Chondrocyte (in vitro differentiated cells): ENCODE measurements around the gene NODAL. TPM values are rescaled to one million over a fixed set of nuclear protein-coding genes. Genes with fewer than 3 reads are reported as not detected.

Source experiments
- DNase-seq: peaks from one replicate; pipeline ENCODE4 v3.0.0; 2021; ENCODE audit warnings: mixed read lengths, low spot score
- H3K27ac Mint-ChIP-seq: one replicate; pipeline ENCODE4 v1.8.0; 2021; ENCODE audit warnings: mild to moderate bottlenecking, moderate library complexity, mixed read lengths; ENCODE audit not compliant: unreplicated experiment
- H3K27me3 Mint-ChIP-seq: 2 replicates; pipeline ENCODE4 v1.8.0; 2021; ENCODE audit warnings: low read depth, mixed read lengths
- H3K36me3 Mint-ChIP-seq: 2 replicates; pipeline ENCODE4 v1.8.0; 2021; ENCODE audit warnings: low read depth, mixed read lengths
- H3K4me1 Mint-ChIP-seq: 2 replicates; pipeline ENCODE4 v1.8.0; 2021; ENCODE audit warnings: low read depth, mild to moderate bottlenecking, mixed read lengths
- H3K4me3 Mint-ChIP-seq: one replicate; pipeline ENCODE4 v1.8.0; 2021; ENCODE audit warnings: mild to moderate bottlenecking, moderate library complexity, mixed read lengths; ENCODE audit not compliant: unreplicated experiment
- H3K9me3 Mint-ChIP-seq: 2 replicates; pipeline ENCODE4 v1.8.0; 2021; ENCODE audit warnings: low read depth, mixed read lengths
- total RNA-seq: library from RNA; stranded (reverse); gene quantifications from 3 replicates; pipeline ENCODE4 v1.2.1, GENCODE V29; 2021
- TF ChIP-seq, protein P1 (sequence below): fragments of 200-600 bp; sonication (generic); IDR thresholded peaks from 2 replicates; pipeline ENCODE4 v1.5.0; 2021; ENCODE audit warnings: antibody characterized with exemption, mild to moderate bottlenecking, moderate library complexity

NODAL gene
- total RNA-seq, 1 donor from 2014 or later = not detected

GRCh38 chr10:70396140-70396539 is 45.3 kb downstream of the NODAL start:
- TF ChIP-seq, protein P1, sequence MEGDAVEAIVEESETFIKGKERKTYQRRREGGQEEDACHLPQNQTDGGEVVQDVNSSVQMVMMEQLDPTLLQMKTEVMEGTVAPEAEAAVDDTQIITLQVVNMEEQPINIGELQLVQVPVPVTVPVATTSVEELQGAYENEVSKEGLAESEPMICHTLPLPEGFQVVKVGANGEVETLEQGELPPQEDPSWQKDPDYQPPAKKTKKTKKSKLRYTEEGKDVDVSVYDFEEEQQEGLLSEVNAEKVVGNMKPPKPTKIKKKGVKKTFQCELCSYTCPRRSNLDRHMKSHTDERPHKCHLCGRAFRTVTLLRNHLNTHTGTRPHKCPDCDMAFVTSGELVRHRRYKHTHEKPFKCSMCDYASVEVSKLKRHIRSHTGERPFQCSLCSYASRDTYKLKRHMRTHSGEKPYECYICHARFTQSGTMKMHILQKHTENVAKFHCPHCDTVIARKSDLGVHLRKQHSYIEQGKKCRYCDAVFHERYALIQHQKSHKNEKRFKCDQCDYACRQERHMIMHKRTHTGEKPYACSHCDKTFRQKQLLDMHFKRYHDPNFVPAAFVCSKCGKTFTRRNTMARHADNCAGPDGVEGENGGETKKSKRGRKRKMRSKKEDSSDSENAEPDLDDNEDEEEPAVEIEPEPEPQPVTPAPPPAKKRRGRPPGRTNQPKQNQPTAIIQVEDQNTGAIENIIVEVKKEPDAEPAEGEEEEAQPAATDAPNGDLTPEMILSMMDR = no peak
- Mint-ChIP-seq H3K36me3 (no peaks in the 10 kb centered on the region), H3K9me3 (no peaks in the 10 kb centered on the region), H3K4me1 (no peaks in the 10 kb centered on the region), H3K27me3 (peaks cover 7% of the 10 kb centered on the region), H3K27ac (no peak overlapping the region), H3K4me3 (no peak overlapping the region)
- DNase-seq = no peak

DNA sequence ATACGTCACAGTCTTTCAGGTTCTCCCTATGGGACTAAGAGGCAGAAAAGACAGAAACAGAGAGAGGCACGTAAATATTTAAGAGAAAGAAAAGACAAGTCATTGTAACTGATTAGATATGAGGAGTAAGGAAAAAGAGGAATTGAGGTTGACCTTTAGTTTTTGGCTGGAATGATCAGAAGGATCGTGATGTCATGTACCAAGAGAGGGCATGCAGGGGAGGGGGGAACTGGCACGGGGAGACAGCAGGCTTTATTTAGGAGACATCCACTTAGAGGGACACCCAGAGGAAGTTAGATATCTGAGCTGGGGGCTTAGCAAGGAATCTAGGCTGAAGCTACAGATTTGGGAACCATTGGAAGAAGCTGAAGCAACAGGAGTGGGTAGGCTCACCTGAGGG is 49.8 kb downstream of the NODAL start:
- Mint-ChIP-seq H3K36me3 (no peaks in the 10 kb centered on the region), H3K9me3 (no peaks in the 10 kb centered on the region), H3K4me1 (no peaks in the 10 kb centered on the region), H3K27me3 (peaks cover 14% of the 10 kb centered on the region), H3K27ac (no peak overlapping the region), H3K4me3 (no peak overlapping the region)
- no peak for DNase-seq
- TF ChIP-seq, protein P1 = no peak

Other genes starting within 250 kb of the NODAL start
- gene PPA1, start 208.3 kb downstream of the NODAL start, total RNA-seq = 67.4 to 74.9 TPM (median 69.0 TPM) in 3 replicates
- not detected in 3 replicates for gene NPFFR1, start 157.7 kb downstream of the NODAL start, total RNA-seq
- gene LRRC20, start 59.1 kb downstream of the NODAL start, total RNA-seq = 8.8 to 10.8 TPM (median 9.5 TPM) in 3 replicates
- 39.6 to 52.9 TPM (median 41.0 TPM) in 3 replicates for gene EIF4EBP2, start 37.5 kb downstream of the NODAL start, total RNA-seq
- 2.4 to 4.1 TPM (median 4.0 TPM) in 3 replicates for gene PALD1, start 37.1 kb upstream of the NODAL start, total RNA-seq
- not detected in 3 replicates for gene PRF1, start 161.1 kb upstream of the NODAL start, total RNA-seq
- gene ADAMTS14, start 230.8 kb upstream of the NODAL start, total RNA-seq = 7.7 to 9.2 TPM (median 8.7 TPM) in 3 replicates